ENCODE data around the gene LCN6. TPM values are rescaled to one million over a fixed set of nuclear protein-coding genes. Genes with fewer than 3 reads are reported as not detected.

LCN6 gene
- polyA plus RNA-seq, 1 donor from 2014 or later = not detected

DNA sequence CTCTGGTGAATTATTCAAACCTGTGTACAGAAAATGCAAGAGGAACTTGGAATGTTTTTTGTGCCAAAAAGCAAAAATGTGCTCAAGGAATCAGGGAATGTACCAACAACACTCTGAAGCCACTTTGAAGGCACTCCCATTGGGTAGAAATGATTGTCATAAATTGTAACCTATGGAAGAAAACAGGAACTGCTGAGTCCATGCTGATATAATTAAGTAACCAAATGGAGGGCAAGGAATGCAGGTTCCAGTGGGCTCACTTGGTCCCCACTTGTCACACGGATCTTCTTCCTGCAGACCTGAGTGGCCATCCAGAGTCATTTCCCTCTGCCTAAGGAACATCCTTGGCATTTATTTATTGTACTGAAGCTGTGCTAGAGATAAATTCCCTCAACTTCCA is 2.9 kb upstream of the LCN6 start:
- no peaks in the 10 kb centered on the region for H3F3A ChIP-seq (ENCODE audit: insufficient read depth, low read length, poor library complexity, severe bottlenecking)
- no peaks in the 10 kb centered on the region for H3K79me2 ChIP-seq (replicated peaks; ENCODE audit: insufficient read depth, low read length)
- H3K4me2 ChIP-seq (ENCODE audit: low read length) = no peak overlapping the region
- H2AFZ ChIP-seq (ENCODE audit: low read depth, low read length) = no peak overlapping the region
- H3K27ac ChIP-seq (ENCODE audit: low read length) = no peak overlapping the region
- TF ChIP-seq RAD21 (conservative IDR thresholded peaks at IDR 0.05) (no peak), EP300 (conservative IDR thresholded peaks at IDR 0.05; ENCODE audit: poor library complexity, severe bottlenecking) (no peak), MXI1 (conservative IDR thresholded peaks at IDR 0.05; ENCODE audit: poor library complexity, severe bottlenecking) (no peak), POLR2AphosphoS5 (IDR thresholded peaks at IDR 0.05) (no peak), EZH2 (IDR thresholded peaks at IDR 0.05; ENCODE audit: borderline replicate concordance, insufficient read depth, low read length, poor library complexity, severe bottlenecking) (no peak), TAF1 (IDR thresholded peaks at IDR 0.05; ENCODE audit: low read depth) (no peak), SMC3 (conservative IDR thresholded peaks at IDR 0.05; ENCODE audit: poor library complexity) (no peak)
- TF ChIP-seq, protein P1, sequence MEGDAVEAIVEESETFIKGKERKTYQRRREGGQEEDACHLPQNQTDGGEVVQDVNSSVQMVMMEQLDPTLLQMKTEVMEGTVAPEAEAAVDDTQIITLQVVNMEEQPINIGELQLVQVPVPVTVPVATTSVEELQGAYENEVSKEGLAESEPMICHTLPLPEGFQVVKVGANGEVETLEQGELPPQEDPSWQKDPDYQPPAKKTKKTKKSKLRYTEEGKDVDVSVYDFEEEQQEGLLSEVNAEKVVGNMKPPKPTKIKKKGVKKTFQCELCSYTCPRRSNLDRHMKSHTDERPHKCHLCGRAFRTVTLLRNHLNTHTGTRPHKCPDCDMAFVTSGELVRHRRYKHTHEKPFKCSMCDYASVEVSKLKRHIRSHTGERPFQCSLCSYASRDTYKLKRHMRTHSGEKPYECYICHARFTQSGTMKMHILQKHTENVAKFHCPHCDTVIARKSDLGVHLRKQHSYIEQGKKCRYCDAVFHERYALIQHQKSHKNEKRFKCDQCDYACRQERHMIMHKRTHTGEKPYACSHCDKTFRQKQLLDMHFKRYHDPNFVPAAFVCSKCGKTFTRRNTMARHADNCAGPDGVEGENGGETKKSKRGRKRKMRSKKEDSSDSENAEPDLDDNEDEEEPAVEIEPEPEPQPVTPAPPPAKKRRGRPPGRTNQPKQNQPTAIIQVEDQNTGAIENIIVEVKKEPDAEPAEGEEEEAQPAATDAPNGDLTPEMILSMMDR (IDR thresholded peaks at IDR 0.05; ENCODE audit: poor library complexity, severe bottlenecking) = no peak
- TF ChIP-seq, protein P2, sequence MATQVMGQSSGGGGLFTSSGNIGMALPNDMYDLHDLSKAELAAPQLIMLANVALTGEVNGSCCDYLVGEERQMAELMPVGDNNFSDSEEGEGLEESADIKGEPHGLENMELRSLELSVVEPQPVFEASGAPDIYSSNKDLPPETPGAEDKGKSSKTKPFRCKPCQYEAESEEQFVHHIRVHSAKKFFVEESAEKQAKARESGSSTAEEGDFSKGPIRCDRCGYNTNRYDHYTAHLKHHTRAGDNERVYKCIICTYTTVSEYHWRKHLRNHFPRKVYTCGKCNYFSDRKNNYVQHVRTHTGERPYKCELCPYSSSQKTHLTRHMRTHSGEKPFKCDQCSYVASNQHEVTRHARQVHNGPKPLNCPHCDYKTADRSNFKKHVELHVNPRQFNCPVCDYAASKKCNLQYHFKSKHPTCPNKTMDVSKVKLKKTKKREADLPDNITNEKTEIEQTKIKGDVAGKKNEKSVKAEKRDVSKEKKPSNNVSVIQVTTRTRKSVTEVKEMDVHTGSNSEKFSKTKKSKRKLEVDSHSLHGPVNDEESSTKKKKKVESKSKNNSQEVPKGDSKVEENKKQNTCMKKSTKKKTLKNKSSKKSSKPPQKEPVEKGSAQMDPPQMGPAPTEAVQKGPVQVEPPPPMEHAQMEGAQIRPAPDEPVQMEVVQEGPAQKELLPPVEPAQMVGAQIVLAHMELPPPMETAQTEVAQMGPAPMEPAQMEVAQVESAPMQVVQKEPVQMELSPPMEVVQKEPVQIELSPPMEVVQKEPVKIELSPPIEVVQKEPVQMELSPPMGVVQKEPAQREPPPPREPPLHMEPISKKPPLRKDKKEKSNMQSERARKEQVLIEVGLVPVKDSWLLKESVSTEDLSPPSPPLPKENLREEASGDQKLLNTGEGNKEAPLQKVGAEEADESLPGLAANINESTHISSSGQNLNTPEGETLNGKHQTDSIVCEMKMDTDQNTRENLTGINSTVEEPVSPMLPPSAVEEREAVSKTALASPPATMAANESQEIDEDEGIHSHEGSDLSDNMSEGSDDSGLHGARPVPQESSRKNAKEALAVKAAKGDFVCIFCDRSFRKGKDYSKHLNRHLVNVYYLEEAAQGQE (IDR thresholded peaks at IDR 0.05; ENCODE audit: borderline replicate concordance) = no peak
- no peaks in the 10 kb centered on the region for H3K27me3 ChIP-seq (ENCODE audit: insufficient read depth, low read depth, low read length)
- no peaks in the 10 kb centered on the region for H3K36me3 ChIP-seq (ENCODE audit: insufficient read depth, low read length)
- H3K4me3 ChIP-seq (ENCODE audit: low read length) = no peak overlapping the region
- H4K20me1 ChIP-seq (ENCODE audit: insufficient read depth) = no peaks in the 10 kb centered on the region
- no peaks in the 10 kb centered on the region for H3K9me2 ChIP-seq (ENCODE audit: insufficient read depth, low read length)
- no peak overlapping the region for H3K9ac ChIP-seq (ENCODE audit: low read length)
- H3K9me3 ChIP-seq (ENCODE audit: low read length) = no peaks in the 10 kb centered on the region

DNA sequence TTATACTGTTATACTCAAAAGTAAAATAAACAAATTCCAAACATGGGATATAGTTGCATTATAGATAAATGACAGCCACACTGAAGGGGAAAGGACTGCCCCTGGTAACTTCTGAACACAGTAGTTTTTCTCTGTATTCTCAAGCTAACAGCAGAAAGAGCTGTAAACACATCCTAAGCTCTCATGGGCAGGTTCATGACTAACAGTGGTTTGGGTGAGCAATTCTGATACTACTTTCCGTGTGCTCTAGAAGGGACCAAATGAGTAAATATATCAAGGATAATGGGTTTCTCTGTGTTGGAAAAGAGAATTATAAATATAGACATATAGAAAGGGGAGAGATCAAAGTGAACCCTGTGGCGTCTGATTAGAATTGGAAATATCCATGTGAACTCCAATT is 2.2 kb upstream of the LCN6 start:
- Histone ChIP-seq H3K79me2 (replicated peaks; ENCODE audit: insufficient read depth, low read length) (no peaks in the 10 kb centered on the region), H2AFZ (ENCODE audit: low read depth, low read length) (no peak overlapping the region), H3K27ac (ENCODE audit: low read length) (no peak overlapping the region), H3K9me2 (ENCODE audit: insufficient read depth, low read length) (no peaks in the 10 kb centered on the region), H3K36me3 (ENCODE audit: insufficient read depth, low read length) (no peaks in the 10 kb centered on the region), H3K27me3 (ENCODE audit: insufficient read depth, low read depth, low read length) (no peaks in the 10 kb centered on the region), H4K20me1 (ENCODE audit: insufficient read depth) (no peaks in the 10 kb centered on the region), H3F3A (ENCODE audit: insufficient read depth, low read length, poor library complexity, severe bottlenecking) (no peaks in the 10 kb centered on the region), H3K9ac (ENCODE audit: low read length) (no peak overlapping the region), H3K9me3 (ENCODE audit: low read length) (no peaks in the 10 kb centered on the region), H3K4me3 (ENCODE audit: low read length) (no peak overlapping the region), H3K4me2 (ENCODE audit: low read length) (no peak overlapping the region)
- TF ChIP-seq EP300 (conservative IDR thresholded peaks at IDR 0.05; ENCODE audit: poor library complexity, severe bottlenecking) (no peak), MXI1 (conservative IDR thresholded peaks at IDR 0.05; ENCODE audit: poor library complexity, severe bottlenecking) (no peak), EZH2 (IDR thresholded peaks at IDR 0.05; ENCODE audit: borderline replicate concordance, insufficient read depth, low read length, poor library complexity, severe bottlenecking) (no peak)
